Spinal cord (tissue), 10 donors: ENCODE measurements around the gene UGT1A3. TPM values are rescaled to one million over a fixed set of nuclear protein-coding genes. Genes with fewer than 3 reads are reported as not detected.
"Not testable (repeated sequence)": the region's sequence is repeated elsewhere in the genome, so short reads cannot be mapped to it uniquely, and the experiment has no call there.

Source experiments
- DNase-seq, 6 donors: peaks; one replicate each; pipeline versions ENCODE4 v3.0.0 to v3.0.0-alpha.2; 2013 to 2015; ENCODE audit warnings: low spot score in 6 of 6, low read depth in 4 of 6
- H3K27ac ChIP-seq: one replicate; pipeline ENCODE4 v1.5.1; 2013; ENCODE audit warnings: low read depth, low read length, control low read depth
- H3K27me3 ChIP-seq: one replicate; pipeline ENCODE4 v1.6.1; 2013; ENCODE audit warnings: low read length; ENCODE audit not compliant: control insufficient read depth, insufficient read depth
- H3K36me3 ChIP-seq: one replicate; pipeline ENCODE4 v1.6.1; 2013; ENCODE audit warnings: low read length; ENCODE audit not compliant: control insufficient read depth, insufficient read depth
- H3K4me1 ChIP-seq: one replicate; pipeline ENCODE4 v1.6.1; 2013; ENCODE audit warnings: low read length; ENCODE audit not compliant: control insufficient read depth, insufficient read depth
- H3K4me3 ChIP-seq: one replicate; pipeline ENCODE4 v1.5.1; 2013; ENCODE audit warnings: low read depth, low read length, control low read depth
- H3K9me3 ChIP-seq: one replicate; pipeline ENCODE4 v1.6.1; 2013; ENCODE audit warnings: low read length; ENCODE audit not compliant: control insufficient read depth, insufficient read depth
- WGBS: methylation state at CpG from one replicate; pipeline ENCODE4 v1.1.5; 2013; ENCODE audit warnings: missing lambda C conversion rate; ENCODE audit not compliant: insufficient coverage; 5-methylcytosine and 5-hydroxymethylcytosine counted together
- polyA plus RNA-seq, 2 donors: library from polyadenylated mRNA; unstranded; fragments of 120-200 nt; gene quantifications; one replicate each; pipeline ENCODE4 v1.2.1, GENCODE V29; 2013; ENCODE audit not compliant: insufficient read length in 2 of 2
- total RNA-seq, 2 donors: library from RNA; depleted of rRNA in 1 of 2; stranded (reverse); fragments of 120-200 nt in 1 of 2; fragments of >200 nt in 1 of 2; gene quantifications; one replicate each; pipeline versions ENCODE4 v1.2.3 to v1.2.4, GENCODE V29; 2013 to 2014
- donor health status: healthy.

The UGT1A3 gene
- total and polyA plus RNA-seq, 4 donors: not detected

- DNase-seq: no peak
- H3K27me3 ChIP-seq: no peaks in the 10 kb centered on the region
- no peaks in the 10 kb centered on the region for H3K9me3 ChIP-seq
- no peaks in the 10 kb centered on the region for H3K4me1 ChIP-seq
- H3K4me3 ChIP-seq: no peak overlapping the region
- H3K36me3 ChIP-seq: no peaks in the 10 kb centered on the region
- H3K27ac ChIP-seq: no peak overlapping the region
- WGBS: 100% methylated on average over 1 of the region's 1 CpG
These were observed 22.1 kb upstream of the UGT1A3 start for GRCh38 chr2:233706720-233707119.

GRCh38 chr2:233707940-233708644 lies 20.8 kb upstream of the UGT1A3 start:
- 96% methylated on average over 3 of the region's 10 CpGs for WGBS
- Histone ChIP-seq H3K4me3 (no peak overlapping the region), H3K4me1 (no peaks in the 10 kb centered on the region), H3K27ac (no peak overlapping the region), H3K36me3 (no peaks in the 10 kb centered on the region), H3K9me3 (no peaks in the 10 kb centered on the region), H3K27me3 (no peaks in the 10 kb centered on the region)
- no peak for DNase-seq

- H3K27me3 ChIP-seq: no peaks in the 10 kb centered on the region
- H3K4me3 ChIP-seq: no peak overlapping the region
- H3K36me3 ChIP-seq: no peaks in the 10 kb centered on the region
- DNase-seq: no peak
- no peak overlapping the region for H3K27ac ChIP-seq
- no peaks in the 10 kb centered on the region for H3K4me1 ChIP-seq
- 85% methylated on average over 2 of the region's 5 CpGs for WGBS
- no peaks in the 10 kb centered on the region for H3K9me3 ChIP-seq
These were observed 19.9 kb upstream of the UGT1A3 start for GRCh38 chr2:233708942-233709341.

GRCh38 chr2:233711312-233712008 lies 17.4 kb upstream of the UGT1A3 start:
- no peaks in the 10 kb centered on the region for H3K27me3 ChIP-seq
- H3K4me3 ChIP-seq: no peak overlapping the region
- 71% methylated on average over 7 of the region's 11 CpGs for WGBS
- peak in 5 of 6 donors; percentile 4 to 80 (median 22) for DNase-seq
- no peaks in the 10 kb centered on the region for H3K36me3 ChIP-seq
- H3K4me1 ChIP-seq: no peaks in the 10 kb centered on the region
- H3K27ac ChIP-seq: no peak overlapping the region
- H3K9me3 ChIP-seq: no peaks in the 10 kb centered on the region

- H3K27me3 ChIP-seq: no peaks in the 10 kb centered on the region
- H3K4me1 ChIP-seq: no peaks in the 10 kb centered on the region
- H3K4me3 ChIP-seq: no peak within 1 kb of the TSS
- no peaks in the 10 kb centered on the region for H3K36me3 ChIP-seq
- 85% methylated on average over 10 of the region's 14 CpGs for WGBS
- H3K9me3 ChIP-seq: no peaks in the 10 kb centered on the region
- DNase-seq: no peak
- no peak within 1 kb of the TSS for H3K27ac ChIP-seq
These were observed 16.1 kb upstream of the UGT1A3 start, which contains the start of gene UGT1A5 for GRCh38 chr2:233712611-233713261. Gene UGT1A5, plus strand, starts transcription at chr2:233712907. Its CDS starts 85 bp downstream, at chr2:233712992.

- Histone ChIP-seq H3K27me3 (no peaks in the 10 kb centered on the region), H3K36me3 (no peaks in the 10 kb centered on the region), H3K9me3 (no peaks in the 10 kb centered on the region), H3K27ac (no peak overlapping the region), H3K4me1 (no peaks in the 10 kb centered on the region), H3K4me3 (no peak overlapping the region)
- DNase-seq: no peak
- WGBS: 100% methylated on average over 2 of the region's 7 CpGs
These were observed 15.6 kb upstream of the UGT1A3 start for GRCh38 chr2:233713262-233713615.

GRCh38 chr2:233714121-233714520 lies 14.7 kb upstream of the UGT1A3 start:
- 94% methylated on average over 2 of the region's 2 CpGs for WGBS
- DNase-seq: no peak
- no peaks in the 10 kb centered on the region for H3K9me3 ChIP-seq
- H3K27ac ChIP-seq: no peak overlapping the region
- no peaks in the 10 kb centered on the region for H3K36me3 ChIP-seq
- no peak overlapping the region for H3K4me3 ChIP-seq
- no peaks in the 10 kb centered on the region for H3K27me3 ChIP-seq
- H3K4me1 ChIP-seq: no peaks in the 10 kb centered on the region

GRCh38 chr2:233718552-233718951 lies 10.3 kb upstream of the UGT1A3 start, which contains the start of gene UGT1A4:
Gene UGT1A4, plus strand, starts transcription at chr2:233718736. Its CDS starts 85 bp downstream, at chr2:233718821.
- no peak within 1 kb of the TSS for H3K4me3 ChIP-seq
- no peaks in the 10 kb centered on the region for H3K4me1 ChIP-seq
- DNase-seq: no peak
- H3K9me3 ChIP-seq: no peaks in the 10 kb centered on the region
- no peak within 1 kb of the TSS for H3K27ac ChIP-seq
- no peaks in the 10 kb centered on the region for H3K36me3 ChIP-seq
- no peaks in the 10 kb centered on the region for H3K27me3 ChIP-seq
- WGBS: 76% methylated on average over 7 of the region's 7 CpGs

- H3K9me3 ChIP-seq, H3K4me3 ChIP-seq, H3K27me3 ChIP-seq, H3K36me3 ChIP-seq, H3K27ac ChIP-seq, H3K4me1 ChIP-seq, DNase-seq: not testable (repeated sequence)
- 90% methylated on average over 14 of the region's 14 CpGs for WGBS
These were observed 8.2 kb downstream of the UGT1A3 start for GRCh38 chr2:233736868-233737653.
